HUES64 (cell line): ENCODE measurements around the gene GDPGP1.
"Not testable (repeated sequence)": the region's sequence is repeated elsewhere in the genome, so short reads cannot be mapped to it uniquely, and the experiment has no call there.

Experiments used
- H3K27ac ChIP-seq: 2 replicates; pipeline ENCODE4 v1.7.0; 2013; ENCODE audit warnings: low read depth, low read length, inconsistent platforms
- H3K27me3 ChIP-seq: 2 replicates; pipeline ENCODE4 v1.6.1; 2013; ENCODE audit warnings: mild to moderate bottlenecking, low read length; ENCODE audit not compliant: insufficient read depth
- H3K36me3 ChIP-seq: 2 replicates; pipeline ENCODE4 v1.6.1; 2013; ENCODE audit warnings: mild to moderate bottlenecking, low read length; ENCODE audit not compliant: insufficient read depth
- H3K4me1 ChIP-seq: 2 replicates; pipeline ENCODE4 v1.6.1; 2013; ENCODE audit warnings: mild to moderate bottlenecking, low read length, moderate library complexity; ENCODE audit not compliant: insufficient read depth
- H3K4me3 ChIP-seq: 2 replicates; pipeline ENCODE4 v1.5.1; 2013; ENCODE audit warnings: mild to moderate bottlenecking, low read length, moderate library complexity
- H3K9ac ChIP-seq: 2 replicates; pipeline ENCODE4 v1.6.1; 2013; ENCODE audit warnings: mild to moderate bottlenecking, low read depth, low read length
- H3K9me3 ChIP-seq: 2 replicates; pipeline ENCODE4 v1.6.1; 2013; ENCODE audit warnings: low read depth, low read length; ENCODE audit not compliant: insufficient read depth
- WGBS: fragments of 150-250, 120-280 bp; methylation state at CpG from one replicate; pipeline ENCODE4 v1.1.7; 2013; ENCODE audit warnings: missing lambda C conversion rate; 5-methylcytosine and 5-hydroxymethylcytosine counted together

Gene GDPGP1

DNA sequence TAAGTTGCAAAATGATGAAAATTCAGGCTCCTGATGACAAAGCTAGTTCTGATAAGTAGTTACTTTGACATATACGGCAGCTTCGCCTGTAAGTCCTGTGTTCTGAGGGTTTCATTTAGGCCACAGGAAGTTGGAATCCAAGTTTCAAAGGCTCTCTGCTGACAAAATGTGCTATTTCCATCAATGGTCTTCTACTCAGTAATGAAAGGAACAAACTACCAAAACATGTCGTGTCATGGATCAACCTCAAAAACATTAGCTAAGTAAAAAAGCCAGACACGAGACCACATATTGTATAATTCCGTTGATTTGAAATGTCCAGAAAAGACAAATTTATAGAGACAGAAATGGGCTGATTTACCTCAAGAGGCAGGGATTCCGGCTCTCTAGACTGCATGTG is 53.9 kb downstream of the GDPGP1 start:
- Histone ChIP-seq H3K36me3 (no peaks in the 10 kb centered on the region), H3K4me3 (no peak overlapping the region), H3K4me1 (peaks cover 5% of the 10 kb centered on the region; the same call in 1 of the 2 replicates), H3K27ac (no peak overlapping the region), H3K9ac (no peak overlapping the region), H3K9me3 (no peaks in the 10 kb centered on the region), H3K27me3 (no peaks in the 10 kb centered on the region)
- WGBS = 92% methylated on average over 6 of the region's 6 CpGs

- Histone ChIP-seq H3K27ac (no peak overlapping the region), H3K9ac (no peak overlapping the region), H3K9me3 (no peaks in the 10 kb centered on the region), H3K4me3 (no peak overlapping the region), H3K36me3 (no peaks in the 10 kb centered on the region), H3K4me1 (peaks cover 2% of the 10 kb centered on the region; the same call in 1 of the 2 replicates), H3K27me3 (no peaks in the 10 kb centered on the region)
- 84% methylated on average over 15 of the region's 16 CpGs for WGBS
These were observed 57.8 kb downstream of the GDPGP1 start for GRCh38 chr15:90291679-90292356.

GRCh38 chr15:90293040-90293810 is 59.2 kb downstream of the GDPGP1 start:
- H3K27me3 ChIP-seq, H3K27ac ChIP-seq, H3K9me3 ChIP-seq, H3K36me3 ChIP-seq, H3K4me1 ChIP-seq, H3K4me3 ChIP-seq, H3K9ac ChIP-seq: not testable (repeated sequence)
- 57% methylated on average over 13 of the region's 13 CpGs for WGBS

- no peak overlapping the region for H3K27ac ChIP-seq
- H3K4me1 ChIP-seq = no peaks in the 10 kb centered on the region
- H3K9me3 ChIP-seq = no peaks in the 10 kb centered on the region
- H3K27me3 ChIP-seq = no peaks in the 10 kb centered on the region
- H3K36me3 ChIP-seq = no peaks in the 10 kb centered on the region
- 92% methylated on average over 6 of the region's 6 CpGs for WGBS
- no peak overlapping the region for H3K4me3 ChIP-seq
- H3K9ac ChIP-seq = no peak overlapping the region
These were observed 60.1 kb downstream of the GDPGP1 start for GRCh38 chr15:90294159-90294558.

GRCh38 chr15:90294601-90295269 is 60.7 kb downstream of the GDPGP1 start:
- H3K36me3 ChIP-seq = no peaks in the 10 kb centered on the region
- 78% methylated on average over 16 of the region's 16 CpGs for WGBS
- no peak overlapping the region for H3K9ac ChIP-seq
- no peak overlapping the region for H3K27ac ChIP-seq
- no peak overlapping the region for H3K4me3 ChIP-seq
- no peaks in the 10 kb centered on the region for H3K9me3 ChIP-seq
- H3K27me3 ChIP-seq = no peaks in the 10 kb centered on the region
- H3K4me1 ChIP-seq = no peaks in the 10 kb centered on the region

GRCh38 chr15:90295270-90295648 is 61.2 kb downstream of the GDPGP1 start:
- Histone ChIP-seq H3K9ac (no peak overlapping the region), H3K9me3 (no peaks in the 10 kb centered on the region), H3K36me3 (no peaks in the 10 kb centered on the region), H3K27me3 (no peaks in the 10 kb centered on the region), H3K4me1 (no peaks in the 10 kb centered on the region), H3K4me3 (no peak overlapping the region), H3K27ac (no peak overlapping the region)
- WGBS = 75% methylated on average over 10 of the region's 10 CpGs
